WI38 (cell line): ENCODE measurements around the gene VRK3.

Experiments used
- H3K4me3 ChIP-seq: 2 replicates; pipeline ENCODE4 v1.5.1; 2011; ENCODE audit warnings: low read depth, mild to moderate bottlenecking, control low read depth, low read length
- CTCF ChIP-seq: IDR thresholded peaks from 2 replicates; pipeline ENCODE4 v1.5.1; 2012; ENCODE audit warnings: low read depth, mild to moderate bottlenecking, control low read depth, low read length

Gene VRK3

GRCh38 chr19:50007947-50008346 lies 17.2 kb downstream of the VRK3 start:
- no peak overlapping the region for H3K4me3 ChIP-seq
- TF ChIP-seq CTCF, result no peak

GRCh38 chr19:50007170-50007569 lies 18.0 kb downstream of the VRK3 start:
- no peak for TF ChIP-seq CTCF
- H3K4me3 ChIP-seq, result no peak overlapping the region

- TF ChIP-seq CTCF, result no peak
- H3K4me3 ChIP-seq, result no peak overlapping the region
Measured at GRCh38 chr19:50005428-50005827, 19.7 kb downstream of the VRK3 start.

- no peak overlapping the region for H3K4me3 ChIP-seq
- no peak for TF ChIP-seq CTCF
Measured at GRCh38 chr19:50003810-50004419, 21.3 kb downstream of the VRK3 start.

GRCh38 chr19:50003254-50003788 lies 21.9 kb downstream of the VRK3 start:
- H3K4me3 ChIP-seq, result no peak overlapping the region
- no peak for TF ChIP-seq CTCF

- no peak for TF ChIP-seq CTCF
- H3K4me3 ChIP-seq, result no peak overlapping the region
Measured at GRCh38 chr19:50002386-50002960, 22.7 kb downstream of the VRK3 start.

- TF ChIP-seq CTCF, result no peak
- H3K4me3 ChIP-seq, result no peak overlapping the region
Measured at GRCh38 chr19:50001775-50002174, 23.4 kb downstream of the VRK3 start.
